Measurements from ENCODE around the gene LPO. TPM values are rescaled to one million over a fixed set of nuclear protein-coding genes. Genes with fewer than 3 reads are reported as not detected.

LPO gene
- total RNA-seq, 1 donor from 2014 or later = not detected

GRCh38 chr17:58262149-58262548 lies 23.8 kb downstream of the LPO start:
- no peak for DNase-seq (ENCODE audit: low read depth)

- no peak for DNase-seq (ENCODE audit: low read depth)
These were observed 25.4 kb downstream of the LPO start for GRCh38 chr17:58263773-58264172.

GRCh38 chr17:58264407-58265103 lies 26.2 kb downstream of the LPO start:
- no peak for DNase-seq (ENCODE audit: low read depth)

GRCh38 chr17:58265271-58265670 lies 26.9 kb downstream of the LPO start:
- no peak for DNase-seq (ENCODE audit: low read depth)

GRCh38 chr17:58265902-58266875 lies 27.8 kb downstream of the LPO start:
- DNase-seq (ENCODE audit: low read depth) = no peak

GRCh38 chr17:58267347-58268324 lies 29.3 kb downstream of the LPO start:
- no peak for DNase-seq (ENCODE audit: low read depth)

GRCh38 chr17:58268326-58268725 lies 29.9 kb downstream of the LPO start:
- DNase-seq (ENCODE audit: low read depth) = no peak

GRCh38 chr17:58268774-58269556 lies 30.6 kb downstream of the LPO start:
- no peak for DNase-seq (ENCODE audit: low read depth)

GRCh38 chr17:58269557-58270291 lies 31.3 kb downstream of the LPO start:
- DNase-seq (ENCODE audit: low read depth) = no peak

GRCh38 chr17:58270476-58271215 lies 32.3 kb downstream of the LPO start:
- DNase-seq (ENCODE audit: low read depth) = no peak

- no peak for DNase-seq (ENCODE audit: low read depth)
These were observed 33.0 kb downstream of the LPO start for GRCh38 chr17:58271216-58271931.

- DNase-seq (ENCODE audit: low read depth) = no peak
These were observed 34.2 kb downstream of the LPO start for GRCh38 chr17:58272367-58273280.

GRCh38 chr17:58273453-58274104 lies 35.2 kb downstream of the LPO start:
- DNase-seq (ENCODE audit: low read depth) = no peak

- DNase-seq (ENCODE audit: low read depth) = no peak
These were observed 37.0 kb downstream of the LPO start for GRCh38 chr17:58275417-58275816.

- no peak for DNase-seq (ENCODE audit: low read depth)
These were observed 38.0 kb downstream of the LPO start for GRCh38 chr17:58276423-58276822.

GRCh38 chr17:58277107-58277801 lies 38.9 kb downstream of the LPO start:
- peak; percentile 4 for DNase-seq (ENCODE audit: low read depth)
